Measurements from ENCODE around the gene OIP5. TPM values are rescaled to one million over a fixed set of nuclear protein-coding genes. Genes with fewer than 3 reads are reported as not detected.

The OIP5 gene
- total and polyA plus RNA-seq, 9 of the 15 experiments (the other 6 are each of a cell fraction or from before 2014, with no cell fraction given): 8.3 to 54.8 (median 35.3) TPM

DNA sequence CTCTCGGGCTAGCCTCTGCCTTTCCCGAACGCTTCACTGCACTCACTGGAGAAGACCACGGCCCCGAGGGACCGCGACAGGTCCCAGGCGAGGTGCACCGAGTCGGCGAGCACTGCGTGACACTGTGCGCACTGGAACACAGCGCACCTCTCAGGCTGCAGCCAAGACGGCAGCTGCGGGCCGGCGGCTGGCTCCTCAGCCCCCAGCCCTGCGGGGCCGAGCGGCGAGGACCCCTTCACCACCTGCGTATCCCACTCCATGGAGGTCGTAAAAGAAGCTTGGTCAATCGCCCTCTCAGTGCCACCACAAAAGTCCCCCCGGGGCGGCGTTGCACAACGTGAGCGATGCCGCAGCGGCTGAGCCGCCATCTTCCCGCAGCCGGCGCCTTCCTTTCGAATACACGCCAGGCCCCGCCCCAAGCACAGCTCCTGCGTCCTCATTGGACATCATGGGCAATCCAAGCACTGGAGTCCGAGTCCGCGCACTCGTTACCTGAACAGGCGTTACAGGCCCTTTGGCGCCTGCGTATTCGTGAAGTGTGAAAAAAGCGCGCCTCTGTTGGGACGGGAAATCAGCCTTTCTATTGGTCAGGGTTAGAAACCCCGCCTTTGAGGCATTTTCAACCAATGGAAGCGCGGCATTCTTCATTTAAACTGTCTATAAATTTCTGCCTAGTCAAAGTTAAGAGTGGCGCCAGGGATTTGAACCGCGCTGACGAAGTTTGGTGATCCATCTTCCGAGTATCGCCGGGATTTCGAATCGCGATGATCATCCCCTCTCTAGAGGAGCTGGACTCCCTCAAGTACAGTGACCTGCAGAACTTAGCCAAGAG, at the start of gene OIP5, which contains the start of gene NUSAP1 (continued):
- peak; percentile 86 for TF ChIP-seq CHAMP1 (IDR thresholded peaks at IDR 0.05)
- TF ChIP-seq BRF1 (IDR thresholded peaks at IDR 0.05; ENCODE audit: borderline replicate concordance, extremely low read depth, insufficient read length): no peak
- no peak for TF ChIP-seq DMBX1 (CRISPR knock-in tag; IDR thresholded peaks at IDR 0.05; ENCODE audit: borderline replicate concordance)
- peak; percentile 87 for TF ChIP-seq SIN3B (IDR thresholded peaks at IDR 0.05; ENCODE audit: low read depth)
- TF ChIP-seq SUPT5H (IDR thresholded peaks at IDR 0.05): peak; percentile 98
- no peak for TF ChIP-seq RBM39 (optimal IDR thresholded peaks at IDR 0.05; ENCODE audit: low read depth, low read length)
- TF ChIP-seq, protein P1, sequence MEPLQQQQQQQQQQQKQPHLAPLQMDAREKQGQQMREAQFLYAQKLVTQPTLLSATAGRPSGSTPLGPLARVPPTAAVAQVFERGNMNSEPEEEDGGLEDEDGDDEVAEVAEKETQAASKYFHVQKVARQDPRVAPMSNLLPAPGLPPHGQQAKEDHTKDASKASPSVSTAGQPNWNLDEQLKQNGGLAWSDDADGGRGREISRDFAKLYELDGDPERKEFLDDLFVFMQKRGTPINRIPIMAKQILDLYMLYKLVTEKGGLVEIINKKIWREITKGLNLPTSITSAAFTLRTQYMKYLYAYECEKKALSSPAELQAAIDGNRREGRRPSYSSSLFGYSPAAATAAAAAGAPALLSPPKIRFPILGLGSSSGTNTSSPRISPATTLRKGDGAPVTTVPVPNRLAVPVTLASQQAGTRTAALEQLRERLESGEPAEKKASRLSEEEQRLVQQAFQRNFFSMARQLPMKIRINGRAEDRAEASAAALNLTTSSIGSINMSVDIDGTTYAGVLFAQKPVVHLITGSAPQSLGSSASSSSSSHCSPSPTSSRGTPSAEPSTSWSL (CRISPR knock-in tag; IDR thresholded peaks at IDR 0.05; ENCODE audit: borderline replicate concordance): 0 out of 2 replicates have a peak, but pooled peaks have one; percentile 36
- TF ChIP-seq ZFP30 (CRISPR knock-in tag; IDR thresholded peaks at IDR 0.05; ENCODE audit: borderline replicate concordance): no peak
- no peak for TF ChIP-seq RBM14 (IDR thresholded peaks at IDR 0.05; ENCODE audit: borderline replicate concordance, insufficient read depth, low read depth, low read length)
- TF ChIP-seq TOE1 (IDR thresholded peaks at IDR 0.05; ENCODE audit: borderline replicate concordance): peak; percentile 39; the same call in 1 of the 2 replicates
- no peak; the same call in 1 of the 2 replicates for TF ChIP-seq TOE1 (CRISPR knock-in tag; IDR thresholded peaks at IDR 0.05; ENCODE audit: borderline replicate concordance, low read depth)
- TF ChIP-seq FOXK2 (conservative IDR thresholded peaks at IDR 0.05 in 1 of 2, IDR thresholded peaks at IDR 0.05 in 1 of 2; ENCODE audit: low read depth in 2 of 2): peak; percentile 57 to 72; a peak in 2 of 4 replicates
- TF ChIP-seq FOXP4 (CRISPR knock-in tag; IDR thresholded peaks at IDR 0.05; ENCODE audit: borderline replicate concordance): peak; percentile 76; the same call in 1 of the 2 replicates
- TF ChIP-seq CEBPB (tag; IDR thresholded peaks at IDR 0.05): peak; percentile 95
- TF ChIP-seq ZNF518B (CRISPR knock-in tag; IDR thresholded peaks at IDR 0.05): no peak
- peak; percentile 87 for TF ChIP-seq E2F3 (CRISPR knock-in tag; IDR thresholded peaks at IDR 0.05)
- TF ChIP-seq PTBP1 (IDR thresholded peaks at IDR 0.05; ENCODE audit: low read depth, low read length): no peak

Data from K562 (cell line).